LHCN-M2 (cell line): ENCODE results near the gene MIS12. TPM values are rescaled to one million over a fixed set of nuclear protein-coding genes. Genes with fewer than 3 reads are reported as not detected.

Experiments
- DNase-seq: peaks from one replicate; pipeline ENCODE4 v3.0.0-alpha.2; 2012; ENCODE audit warnings: low read depth
- total RNA-seq: library from RNA; depleted of rRNA; stranded (reverse); fragments of >200 nt; gene quantifications from 2 replicates; pipeline ENCODE4 v1.2.3, GENCODE V29; 2014; rRNA removed

Gene MIS12
- total RNA-seq, 1 experiment from 2014 or later, result 26.2 TPM

- no peak for DNase-seq
Observed at GRCh38 chr17:5533486-5534315, 47.3 kb downstream of the MIS12 start.

- DNase-seq, result no peak
Observed at GRCh38 chr17:5535436-5535835, 49.1 kb downstream of the MIS12 start.

GRCh38 chr17:5536866-5537650 lies 50.7 kb downstream of the MIS12 start:
- peak; percentile 54 for DNase-seq

GRCh38 chr17:5539286-5539685 lies 52.9 kb downstream of the MIS12 start:
- no peak for DNase-seq

- DNase-seq, result no peak
Observed at GRCh38 chr17:5540321-5540720, 54.0 kb downstream of the MIS12 start.

Other genes starting within 250 kb of the MIS12 start
- gene RABEP1, start 204.3 kb upstream of the MIS12 start, total RNA-seq, result 39.8 and 45.5 TPM in 2 replicates
- 108 and 109 TPM in 2 replicates for gene NUP88, start 66.9 kb upstream of the MIS12 start, total RNA-seq
- 29.4 and 32.1 TPM in 2 replicates for gene RPAIN, start 66.4 kb upstream of the MIS12 start, total RNA-seq
- gene C1QBP, start 47.4 kb upstream of the MIS12 start, total RNA-seq, result 268 and 297 TPM in 2 replicates
- gene DHX33, start 17.6 kb upstream of the MIS12 start, total RNA-seq, result 10.2 and 10.6 TPM in 2 replicates
- gene DERL2, start 388 bp upstream of the MIS12 start, total RNA-seq, result 52.5 and 70.2 TPM in 2 replicates
- 33.3 and 39.0 TPM in 2 replicates for gene NLRP1, start 97.9 kb downstream of the MIS12 start, total RNA-seq